UCSD-AML1 (cell line): ENCODE measurements around the gene ZNRF3.
"Not testable (repeated sequence)": the region's sequence is repeated elsewhere in the genome, so short reads cannot be mapped to it uniquely, and the experiment has no call there.

Source experiments
- DNase-seq: peaks from one replicate; lab custom pipeline; 2025; ENCODE audit not compliant: unreplicated experiment; lab: John Stamatoyannopoulos, UW

The ZNRF3 gene

GRCh38 chr22:28883917-28884746 lies 760 bp downstream of the ZNRF3 start:
- DNase-seq: peak; percentile 46

GRCh38 chr22:28884747-28885350 lies 1.5 kb downstream of the ZNRF3 start:
- DNase-seq: no peak

GRCh38 chr22:28885939-28886338 lies 2.6 kb downstream of the ZNRF3 start:
- DNase-seq: no peak

GRCh38 chr22:28886679-28887078 lies 3.3 kb downstream of the ZNRF3 start:
- not testable (repeated sequence) for DNase-seq

GRCh38 chr22:28887725-28888459 lies 4.5 kb downstream of the ZNRF3 start:
- no peak for DNase-seq

- DNase-seq: no peak
These were observed 6.2 kb downstream of the ZNRF3 start for GRCh38 chr22:28889478-28890024.

- DNase-seq: no peak
These were observed 7.9 kb downstream of the ZNRF3 start for GRCh38 chr22:28891156-28891733.

- DNase-seq: no peak
These were observed 8.9 kb downstream of the ZNRF3 start for GRCh38 chr22:28892175-28892731.

- DNase-seq: no peak
These were observed 10.4 kb downstream of the ZNRF3 start for GRCh38 chr22:28893810-28894209.

- DNase-seq: peak; percentile 35
These were observed 11.0 kb downstream of the ZNRF3 start for GRCh38 chr22:28894334-28894733.

- no peak for DNase-seq
These were observed 11.4 kb downstream of the ZNRF3 start for GRCh38 chr22:28894807-28895206.

- DNase-seq: no peak
These were observed 13.2 kb downstream of the ZNRF3 start for GRCh38 chr22:28896611-28897010.

- no peak for DNase-seq
These were observed 14.9 kb downstream of the ZNRF3 start for GRCh38 chr22:28898233-28898629.

- DNase-seq: peak; percentile 54
These were observed 16.0 kb downstream of the ZNRF3 start for GRCh38 chr22:28899199-28899853.

- DNase-seq: no peak
These were observed 17.1 kb downstream of the ZNRF3 start for GRCh38 chr22:28900379-28900925.

GRCh38 chr22:28902490-28902889 lies 19.1 kb downstream of the ZNRF3 start:
- DNase-seq: no peak

- DNase-seq: no peak
These were observed 19.7 kb downstream of the ZNRF3 start for GRCh38 chr22:28903080-28903479.

GRCh38 chr22:28903729-28904128 lies 20.4 kb downstream of the ZNRF3 start:
- DNase-seq: no peak

- DNase-seq: no peak
These were observed 21.0 kb downstream of the ZNRF3 start for GRCh38 chr22:28904211-28904896.
